Osteocyte (in vitro differentiated cells): ENCODE results near the gene OBP2B. TPM values are rescaled to one million over a fixed set of nuclear protein-coding genes. Genes with fewer than 3 reads are reported as not detected.
"Not testable (repeated sequence)": the region's sequence is repeated elsewhere in the genome, so short reads cannot be mapped to it uniquely, and the experiment has no call there.

Source experiments
- DNase-seq: peaks from one replicate; pipeline ENCODE4 v3.0.0; 2021; ENCODE audit warnings: mixed read lengths; ENCODE audit not compliant: unreplicated experiment; ENCODE audit errors: extremely low spot score
- H3K27ac Mint-ChIP-seq: one replicate; pipeline ENCODE4 v1.8.0; 2021; ENCODE audit warnings: mild to moderate bottlenecking, mixed read lengths; ENCODE audit not compliant: unreplicated experiment
- H3K27me3 Mint-ChIP-seq: one replicate; pipeline ENCODE4 v1.8.0; 2021; ENCODE audit warnings: mixed read lengths; ENCODE audit not compliant: unreplicated experiment
- H3K36me3 Mint-ChIP-seq: one replicate; pipeline ENCODE4 v1.8.0; 2021; ENCODE audit warnings: mixed read lengths; ENCODE audit not compliant: unreplicated experiment
- H3K4me1 Mint-ChIP-seq: one replicate; pipeline ENCODE4 v1.8.0; 2021; ENCODE audit warnings: mixed read lengths; ENCODE audit not compliant: unreplicated experiment
- H3K4me3 Mint-ChIP-seq: one replicate; pipeline ENCODE4 v1.8.0; 2021; ENCODE audit warnings: mild to moderate bottlenecking, moderate library complexity, mixed read lengths; ENCODE audit not compliant: unreplicated experiment
- H3K9me3 Mint-ChIP-seq: one replicate; pipeline ENCODE4 v1.8.0; 2021; ENCODE audit warnings: mixed read lengths; ENCODE audit not compliant: unreplicated experiment
- CTCF ChIP-seq: fragments of 200-600 bp; sonication (generic); IDR thresholded peaks from 2 replicates; pipeline ENCODE4 v1.5.0; 2021; ENCODE audit warnings: antibody characterized with exemption, mild to moderate bottlenecking, moderate library complexity
- total RNA-seq: library from RNA; stranded (reverse); gene quantifications from 2 replicates; pipeline ENCODE4 v1.2.1, GENCODE V29; 2021

OBP2B gene
- total RNA-seq, 1 donor from 2014 or later, result not detected

DNA sequence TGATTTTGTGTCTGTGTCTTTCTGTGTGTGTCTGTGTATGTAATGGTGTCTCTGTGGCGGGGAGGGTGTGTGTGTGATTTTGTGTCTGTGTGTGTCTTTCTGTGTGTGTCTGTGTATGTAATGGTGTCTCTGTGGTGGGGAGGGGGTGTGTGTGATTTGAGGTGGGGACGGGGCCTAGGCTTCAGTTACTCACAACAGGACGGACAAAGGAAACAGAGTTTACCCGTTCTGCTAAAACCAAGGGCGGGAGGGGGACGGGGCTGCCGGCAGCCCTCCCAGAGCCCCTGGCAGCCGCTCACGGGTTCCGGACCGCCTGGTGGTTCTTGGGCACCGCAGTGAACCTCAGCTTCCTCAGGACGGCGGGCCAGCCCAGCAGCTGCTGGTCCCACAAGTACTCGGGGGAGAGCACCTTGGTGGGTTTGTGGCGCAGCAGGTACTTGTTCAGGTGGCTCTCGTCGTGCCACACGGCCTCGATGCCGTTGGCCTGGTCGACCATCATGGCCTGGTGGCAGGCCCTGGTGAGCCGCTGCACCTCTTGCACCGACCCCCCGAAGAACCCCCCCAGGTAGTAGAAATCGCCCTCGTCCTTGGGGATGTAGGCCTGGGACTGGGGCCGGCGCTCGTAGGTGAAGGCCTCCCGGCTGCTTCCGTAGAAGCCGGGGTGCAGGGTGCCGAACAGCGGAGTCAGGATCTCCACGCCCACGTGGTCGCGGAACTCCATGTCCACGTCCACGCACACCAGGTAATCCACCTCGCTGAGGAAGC, 46.5 kb upstream of the OBP2B start:
- Mint-ChIP-seq H3K27me3 (peaks cover 17% of the 10 kb centered on the region), H3K9me3 (peaks cover 3% of the 10 kb centered on the region), H3K4me3 (no peak overlapping the region), H3K4me1 (no peaks in the 10 kb centered on the region), H3K27ac (no peak overlapping the region), H3K36me3 (no peaks in the 10 kb centered on the region)
- no peak for DNase-seq
- no peak for TF ChIP-seq CTCF

- no peaks in the 10 kb centered on the region for H3K4me1 Mint-ChIP-seq
- H3K27me3 Mint-ChIP-seq, result peaks cover 26% of the 10 kb centered on the region
- no peaks in the 10 kb centered on the region for H3K36me3 Mint-ChIP-seq
- DNase-seq, result no peak
- H3K4me3 Mint-ChIP-seq, result no peak overlapping the region
- TF ChIP-seq CTCF, result no peak
- no peak overlapping the region for H3K27ac Mint-ChIP-seq
- H3K9me3 Mint-ChIP-seq, result peaks cover 3% of the 10 kb centered on the region
Measured at GRCh38 chr9:133254471-133254870, 45.4 kb upstream of the OBP2B start.

DNA sequence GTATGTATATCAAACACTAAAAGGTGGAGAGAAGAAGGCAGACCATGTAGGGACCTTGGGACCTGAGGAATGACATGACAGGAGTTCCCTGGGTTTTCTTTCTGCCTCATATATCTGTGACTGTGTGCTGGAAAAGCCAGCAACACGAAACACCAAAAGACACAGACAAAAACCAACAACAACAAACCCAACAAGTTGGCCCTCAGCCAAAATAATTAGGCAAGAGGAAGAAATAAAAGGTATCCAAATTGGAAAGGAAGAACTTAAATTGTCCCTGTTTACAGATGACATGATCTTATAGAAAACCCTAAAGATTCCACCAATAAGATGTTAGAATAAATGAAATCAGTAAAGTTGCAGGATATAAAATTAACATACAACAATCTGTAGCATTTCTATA, 44.2 kb upstream of the OBP2B start:
- Mint-ChIP-seq H3K27ac (no peak overlapping the region), H3K4me1 (no peaks in the 10 kb centered on the region), H3K36me3 (no peaks in the 10 kb centered on the region), H3K27me3 (peaks cover 35% of the 10 kb centered on the region), H3K4me3 (no peak overlapping the region), H3K9me3 (peaks cover 3% of the 10 kb centered on the region)
- TF ChIP-seq CTCF, result no peak
- DNase-seq, result no peak

DNA sequence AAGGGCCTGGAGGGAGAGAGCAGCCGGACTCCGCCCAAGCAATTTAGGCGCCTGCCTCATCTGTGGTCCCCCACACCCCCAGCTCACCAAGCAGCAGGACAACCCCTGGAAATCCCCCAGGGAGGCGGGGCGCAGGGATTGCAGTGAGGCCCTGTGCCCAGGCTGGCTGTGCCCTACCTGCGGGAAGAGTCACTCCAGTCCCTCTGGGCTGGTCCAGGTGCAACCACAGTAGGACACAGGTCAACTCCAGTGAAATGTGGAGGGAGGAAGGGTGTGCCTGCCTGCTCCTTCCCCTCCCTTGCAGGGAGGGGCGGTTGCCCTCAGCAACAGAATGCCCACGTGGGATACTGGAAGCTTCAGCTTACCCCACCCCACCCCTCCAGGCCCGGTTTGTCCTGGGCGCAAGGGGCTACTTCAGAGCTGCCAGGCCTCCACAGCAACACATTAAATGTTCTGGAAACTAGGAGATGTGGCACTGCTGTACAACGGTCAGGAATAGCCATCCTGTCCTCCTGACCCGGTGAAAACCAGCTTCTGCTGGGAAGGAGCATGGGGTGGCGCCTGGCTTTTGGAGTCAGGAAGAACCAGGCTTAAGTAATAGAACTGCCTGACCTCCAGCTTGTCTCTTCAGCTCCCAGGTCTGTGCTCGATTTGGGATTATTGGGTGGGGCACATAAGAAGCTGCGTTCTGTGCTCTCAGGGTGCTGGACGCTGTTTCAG, 43.4 kb upstream of the OBP2B start:
- peak; percentile 84 for DNase-seq
- no peak for TF ChIP-seq CTCF

DNA sequence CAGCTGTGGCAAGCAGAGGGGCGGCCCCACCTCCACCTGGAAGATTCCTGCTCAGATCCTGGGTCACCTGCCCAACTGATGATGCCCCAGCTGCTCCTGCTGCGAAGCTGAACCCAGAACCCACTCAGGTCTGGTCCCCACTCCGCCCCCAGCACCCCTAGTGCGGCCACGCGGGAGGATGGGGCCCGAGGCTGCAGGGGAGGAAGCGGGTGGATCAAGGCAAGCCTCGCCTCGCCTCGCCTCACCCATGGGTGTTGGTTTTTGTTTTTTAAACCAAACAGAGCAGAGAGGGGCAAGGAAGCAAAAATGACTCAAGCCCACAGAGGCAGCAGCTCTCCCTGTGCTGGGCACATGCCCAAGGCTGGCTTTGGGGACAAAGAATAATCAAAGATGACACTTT, 42.7 kb upstream of the OBP2B start:
- H3K4me1 Mint-ChIP-seq, result no peaks in the 10 kb centered on the region
- no peak for TF ChIP-seq CTCF
- H3K27me3 Mint-ChIP-seq, result peaks cover 37% of the 10 kb centered on the region
- no peak overlapping the region for H3K27ac Mint-ChIP-seq
- peaks cover 3% of the 10 kb centered on the region for H3K9me3 Mint-ChIP-seq
- H3K36me3 Mint-ChIP-seq, result no peaks in the 10 kb centered on the region
- DNase-seq, result peak; percentile 83
- H3K4me3 Mint-ChIP-seq, result no peak overlapping the region

More for the DNA sequence above, 43.4 kb upstream of the OBP2B start:
- Mint-ChIP-seq H3K36me3 (no peaks in the 10 kb centered on the region), H3K27me3 (peaks cover 37% of the 10 kb centered on the region), H3K4me3 (no peak overlapping the region), H3K4me1 (no peaks in the 10 kb centered on the region), H3K9me3 (peaks cover 3% of the 10 kb centered on the region), H3K27ac (no peak overlapping the region)

GRCh38 chr9:133251221-133251620, 42.2 kb upstream of the OBP2B start:
- not testable (repeated sequence) for H3K27ac Mint-ChIP-seq, DNase-seq, H3K4me1 Mint-ChIP-seq, H3K36me3 Mint-ChIP-seq, H3K9me3 Mint-ChIP-seq, H3K4me3 Mint-ChIP-seq
- peaks cover 40% of the 10 kb centered on the region for H3K27me3 Mint-ChIP-seq
